NB4 (cell line): ENCODE results near the gene TNKS2.
"Not testable (repeated sequence)": the region's sequence is repeated elsewhere in the genome, so short reads cannot be mapped to it uniquely, and the experiment has no call there.

ENCODE experiments used
- DNase-seq: peaks from one replicate; pipeline ENCODE4 v3.0.0; 2010; ENCODE audit warnings: low read depth
- H3K4me3 ChIP-seq: one replicate; pipeline ENCODE4 v1.5.1; 2011; ENCODE audit warnings: mild to moderate bottlenecking, low read depth, low read length, moderate library complexity
- CTCF ChIP-seq: IDR thresholded peaks from one replicate; pipeline ENCODE4 v1.5.1; 2012; ENCODE audit warnings: low read depth, low read length
- MAX ChIP-seq: IDR thresholded peaks from 2 replicates; pipeline ENCODE4 v1.6.1; 2011; ENCODE audit warnings: low read depth, low read length
- MYC ChIP-seq: IDR thresholded peaks from 2 replicates; pipeline ENCODE4 v1.6.1; 2011; ENCODE audit warnings: low read depth, low read length
- POLR2A ChIP-seq: IDR thresholded peaks from 2 replicates; pipeline ENCODE4 v1.6.1; 2011; ENCODE audit warnings: mild to moderate bottlenecking; ENCODE audit not compliant: insufficient read length; ENCODE audit errors: extremely low read depth

The TNKS2 gene

DNA sequence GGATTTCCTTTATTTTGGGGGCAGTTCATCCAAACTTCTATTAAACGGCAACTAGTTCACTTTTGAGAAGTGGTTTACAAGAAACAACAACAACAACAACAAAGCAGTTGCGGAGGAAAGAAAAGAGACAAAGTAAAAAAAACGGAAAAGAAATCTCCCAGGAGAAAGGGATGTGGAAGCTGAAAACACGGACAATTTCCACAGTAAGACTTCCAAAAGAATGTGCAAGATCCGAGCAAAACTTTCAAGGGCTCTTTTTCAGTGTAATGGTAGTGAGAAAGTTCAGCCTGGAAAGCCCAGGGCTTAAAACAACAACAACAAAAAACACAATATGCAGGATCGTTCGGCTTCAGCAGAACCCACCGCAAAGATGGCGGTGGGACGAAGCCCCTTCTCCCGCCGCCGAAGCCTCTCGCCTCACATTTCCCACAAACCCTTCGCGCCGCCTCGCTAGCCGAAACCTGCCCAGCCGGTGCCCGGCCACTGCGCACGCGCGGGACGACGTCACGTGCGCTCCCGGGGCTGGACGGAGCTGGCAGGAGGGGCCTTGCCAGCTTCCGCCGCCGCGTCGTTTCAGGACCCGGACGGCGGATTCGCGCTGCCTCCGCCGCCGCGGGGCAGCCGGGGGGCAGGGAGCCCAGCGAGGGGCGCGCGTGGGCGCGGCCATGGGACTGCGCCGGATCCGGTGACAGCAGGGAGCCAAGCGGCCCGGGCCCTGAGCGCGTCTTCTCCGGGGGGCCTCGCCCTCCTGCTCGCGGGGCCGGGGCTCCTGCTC is at the start of gene TNKS2:
TSS of gene TNKS2 (plus strand) at position 553 of the 775 bp plus-strand sequence. CDS start 265 bp downstream, outside the sequence.
- peak within 1 kb of the TSS; percentile 95 for H3K4me3 ChIP-seq
- peak; percentile 71 for TF ChIP-seq MYC
- peak; percentile 90 for TF ChIP-seq POLR2A
- no peak for TF ChIP-seq CTCF
- peak; percentile 98 for TF ChIP-seq MAX
- DNase-seq = peak; percentile 98

DNA sequence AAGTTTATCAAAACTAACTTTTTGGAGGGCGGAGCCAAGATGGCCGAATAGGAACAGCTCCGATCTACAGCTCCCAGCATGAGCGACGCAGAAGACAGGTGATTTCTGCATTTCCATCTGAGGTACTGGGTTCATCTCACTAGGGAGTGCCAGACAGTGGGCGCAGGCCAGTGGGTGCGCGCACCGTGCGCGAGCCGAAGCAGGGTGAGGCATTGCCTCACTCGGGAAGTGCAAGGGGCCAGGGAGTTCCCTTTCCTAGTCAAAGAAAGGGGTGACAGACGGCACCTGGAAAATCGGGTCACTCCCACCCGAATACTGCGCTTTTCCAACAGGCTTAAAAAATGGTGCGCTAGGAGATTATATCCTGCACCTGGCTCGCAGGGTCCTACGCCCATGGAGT is 48.6 kb upstream of the TNKS2 start:
- H3K4me3 ChIP-seq, DNase-seq: not testable (repeated sequence)

DNA sequence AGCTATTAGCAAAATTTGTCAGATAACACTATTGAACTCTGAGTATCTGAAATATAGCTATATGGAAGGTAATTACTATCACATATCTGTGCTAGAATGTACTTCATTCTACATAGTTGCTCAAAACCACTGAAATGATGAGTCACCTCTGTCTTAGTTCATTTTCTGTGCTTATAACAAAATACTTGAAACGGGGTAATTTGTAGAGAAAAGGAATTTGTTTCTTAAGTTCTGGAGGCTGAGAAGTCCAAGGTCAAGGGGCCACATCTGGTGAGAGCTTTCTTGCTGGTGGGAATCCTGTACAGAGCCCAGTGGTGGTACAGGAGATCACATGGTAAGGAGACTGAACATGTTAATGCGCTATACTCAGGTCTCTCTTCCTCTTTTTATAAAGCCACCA is 41.9 kb upstream of the TNKS2 start:
- no peak overlapping the region for H3K4me3 ChIP-seq
- TF ChIP-seq CTCF (no peak), MAX (no peak), POLR2A (no peak), MYC (no peak)
- peak; percentile 36 for DNase-seq

GRCh38 chr10:91758303-91759146 is 39.7 kb upstream of the TNKS2 start:
- H3K4me3 ChIP-seq = no peak overlapping the region
- DNase-seq = peak; percentile 78
- TF ChIP-seq CTCF = peak; percentile 54
- TF ChIP-seq MYC = peak; percentile 38; the same call in 1 of the 2 replicates
- no peak for TF ChIP-seq MAX

DNA sequence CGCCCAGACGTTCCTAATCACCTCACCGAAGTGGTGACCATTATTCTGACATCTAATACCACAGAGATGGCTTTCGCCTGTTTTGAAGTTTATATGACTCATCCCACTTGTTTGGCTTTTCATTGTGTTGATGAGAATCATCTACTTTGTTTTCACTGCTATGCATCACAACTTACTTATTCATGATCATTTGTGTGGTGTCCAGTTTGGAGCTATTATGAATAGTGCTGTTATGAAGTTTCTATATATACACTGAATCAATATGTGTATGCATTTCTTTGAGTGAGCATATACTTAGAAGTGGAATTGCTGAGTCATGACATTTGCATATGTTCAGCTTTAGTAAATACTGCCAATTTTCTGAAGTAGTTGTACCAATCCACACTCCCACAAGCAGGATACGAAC is 38.6 kb upstream of the TNKS2 start:
- peak; percentile 15 for DNase-seq
- H3K4me3 ChIP-seq = no peak overlapping the region
- TF ChIP-seq MAX = no peak
- TF ChIP-seq MYC = no peak
- TF ChIP-seq POLR2A = no peak
- TF ChIP-seq CTCF = no peak

GRCh38 chr10:91761721-91762120 is 36.5 kb upstream of the TNKS2 start:
- peak; percentile 34 for DNase-seq
- TF ChIP-seq POLR2A (no peak), MAX (no peak), MYC (no peak), CTCF (no peak)
- H3K4me3 ChIP-seq = no peak overlapping the region
